CD14-positive monocyte (primary cell): Measurements from ENCODE around the gene ZFHX3. TPM values are rescaled to one million over a fixed set of nuclear protein-coding genes. Genes with fewer than 3 reads are reported as not detected.

ENCODE experiments used
- DNase-seq, 3 donors: peaks; one replicate each; pipeline ENCODE4 v3.0.0-alpha.2; 2011 to 2022
- H2AFZ ChIP-seq: 2 replicates; pipeline ENCODE4 v1.6.0; 2012; ENCODE audit warnings: mild to moderate bottlenecking, low read depth, low read length, inconsistent platforms; ENCODE audit not compliant: insufficient read depth, poor library complexity, severe bottlenecking
- H3K27ac ChIP-seq, 2 donors: 1 replicate in 1 of 2; 2 replicates in 1 of 2; pipeline ENCODE4 v1.5.1; 2012 to 2013; ENCODE audit warnings: low read length in 2 of 2, control low read depth in 1 of 2, inconsistent platforms in 1 of 2, low read depth in 1 of 2, mild to moderate bottlenecking in 1 of 2
- H3K27me3 ChIP-seq, 2 donors: one replicate each; pipeline versions ENCODE4 v1.6.0 to v1.6.1; 2011 to 2013; ENCODE audit warnings: low read length in 2 of 2; ENCODE audit not compliant: control insufficient read depth in 2 of 2, insufficient read depth in 2 of 2
- H3K36me3 ChIP-seq, 2 donors: replicated peaks in 1 of 2; 1 replicate in 1 of 2; 2 replicates in 1 of 2; pipeline versions ENCODE4 v1.5.1 to v1.6.1; 2012 to 2013; ENCODE audit warnings: low read length in 2 of 2, control low read depth in 1 of 2, inconsistent platforms in 1 of 2, mild to moderate bottlenecking in 1 of 2; ENCODE audit not compliant: insufficient read depth in 2 of 2, control insufficient read depth in 1 of 2
- H3K4me1 ChIP-seq, 2 donors: 1 replicate in 1 of 2; 2 replicates in 1 of 2; pipeline versions ENCODE4 v1.5.1 to v1.6.1; 2012 to 2013; ENCODE audit warnings: low read length in 2 of 2, control low read depth in 1 of 2, inconsistent platforms in 1 of 2, mild to moderate bottlenecking in 1 of 2, moderate library complexity in 1 of 2; ENCODE audit not compliant: insufficient read depth in 2 of 2, control insufficient read depth in 1 of 2
- H3K4me2 ChIP-seq: replicated peaks from 2 replicates; pipeline ENCODE3; 2012; ENCODE audit warnings: low read length, moderate library complexity, mild to moderate bottlenecking; ENCODE audit not compliant: poor library complexity, severe bottlenecking; ENCODE audit errors: extremely low read depth
- H3K4me3 ChIP-seq, 3 experiments: fragments of 200-600 bp in 1 of 3; sonication (generic) in 1 of 3; replicated peaks in 1 of 3; 1 replicate in 2 of 3; 2 replicates in 1 of 3; pipeline ENCODE4 v1.5.1; 2011 to 2013; ENCODE audit warnings: low read length in 3 of 3, mild to moderate bottlenecking in 3 of 3, control low read depth in 2 of 3, low read depth in 2 of 3, inconsistent platforms in 1 of 3, moderate library complexity in 1 of 3
- H3K79me2 ChIP-seq: 2 replicates; pipeline ENCODE4 v1.6.0; 2012; ENCODE audit warnings: mild to moderate bottlenecking, control low read depth, inconsistent platforms, low read length, moderate library complexity; ENCODE audit not compliant: insufficient read depth
- H3K9ac ChIP-seq: 2 replicates; pipeline ENCODE4 v1.6.0; 2017; ENCODE audit warnings: low read length, mild to moderate bottlenecking; ENCODE audit not compliant: insufficient read depth, poor library complexity, severe bottlenecking
- H3K9me3 ChIP-seq, 2 donors: replicated peaks in 1 of 2; 1 replicate in 1 of 2; 2 replicates in 1 of 2; pipeline versions ENCODE4 v1.5.1 to v1.6.1; 2012 to 2013; ENCODE audit warnings: low read length in 2 of 2, control low read depth in 1 of 2; ENCODE audit not compliant: control insufficient read depth in 1 of 2, insufficient read depth in 1 of 2
- H4K20me1 ChIP-seq: 2 replicates; pipeline ENCODE4 v1.6.0; 2012; ENCODE audit warnings: mild to moderate bottlenecking, low read length, control low read depth, moderate library complexity; ENCODE audit not compliant: insufficient read depth
- H3K27ac Mint-ChIP-seq, 7 donors: one replicate each; pipeline ENCODE4 v1.8.0; 2020; ENCODE audit warnings: mild to moderate bottlenecking in 7 of 7, mixed read lengths in 7 of 7, moderate library complexity in 6 of 7, inconsistent platforms in 2 of 7
- H3K27me3 Mint-ChIP-seq, 3 donors: one replicate each; pipeline ENCODE4 v1.8.0; 2021 to 2022; ENCODE audit warnings: low read depth in 3 of 3, mild to moderate bottlenecking in 3 of 3, mixed read lengths in 3 of 3, moderate library complexity in 3 of 3, inconsistent platforms in 1 of 3
- H3K36me3 Mint-ChIP-seq, 2 donors: one replicate each; pipeline ENCODE4 v1.8.0; 2020; ENCODE audit warnings: mixed read lengths in 2 of 2, inconsistent platforms in 1 of 2, mild to moderate bottlenecking in 1 of 2
- H3K4me1 Mint-ChIP-seq: one replicate; pipeline ENCODE4 v1.8.0; 2020; ENCODE audit warnings: mild to moderate bottlenecking, mixed read lengths
- H3K4me3 Mint-ChIP-seq, 2 donors: one replicate each; pipeline ENCODE4 v1.8.0; 2020; ENCODE audit warnings: mild to moderate bottlenecking in 2 of 2, mixed read lengths in 2 of 2, moderate library complexity in 1 of 2
- H3K9me3 Mint-ChIP-seq, 7 donors: one replicate each; pipeline ENCODE4 v1.8.0; 2020 to 2022; ENCODE audit warnings: mixed read lengths in 7 of 7, mild to moderate bottlenecking in 6 of 7, moderate library complexity in 6 of 7, inconsistent platforms in 2 of 7
- CTCF ChIP-seq: fragments of 200-600 bp; IDR thresholded peaks from one replicate; pipeline ENCODE4 v1.8.0; 2022; ENCODE audit warnings: antibody characterized with exemption, mild to moderate bottlenecking
- WGBS: methylation state at CpG from one replicate; pipeline ENCODE4 v1.1.5; 2013; ENCODE audit warnings: missing lambda C conversion rate; ENCODE audit not compliant: insufficient coverage; 5-methylcytosine and 5-hydroxymethylcytosine counted together
- intact Hi-C, 2 donors: fragments of 100-400 bp; cut with micrococcal nuclease; formaldehyde crosslinking; loops; one replicate each; pipeline versions ENCODE4 v1.15.0 to v1.15.1; 2023
- polyA plus RNA-seq, 3 donors: library from polyadenylated mRNA; depleted of rRNA in 1 of 3; unstranded in 2 of 3; stranded (reverse) in 1 of 3; fragments of 300-500 nt in 2 of 3; fragments of >200 nt in 1 of 3; fragmentation: Illumina TruSeq in 2 of 3; gene quantifications; 1 replicate in 2 of 3; 2 replicates in 1 of 3; pipeline ENCODE4 v1.2.3, GENCODE V29; 2012 to 2021

Gene ZFHX3
- polyA plus RNA-seq, 3 donors, result 0.42 to 4.2 (median 0.43) TPM

- no peak for TF ChIP-seq CTCF
- Histone ChIP-seq H4K20me1 (peaks cover 93% of the 10 kb centered on the region), H3K4me2 (no peak overlapping the region), H3K36me3 (no peaks in the 10 kb centered on the region), H3K4me3 (no peak overlapping the region), H2AFZ (no peak overlapping the region), H3K27me3 (no peaks in the 10 kb centered on the region), H3K9me3 (no peaks in the 10 kb centered on the region), H3K27ac (no peak overlapping the region), H3K9ac (no peak overlapping the region), H3K4me1 (peaks cover 15 to 16% of the 10 kb centered on the region in 2 donors), H3K79me2 (peaks cover 4% of the 10 kb centered on the region)
- Mint-ChIP-seq H3K36me3 (peaks cover 0 to 4% of the 10 kb centered on the region in 2 donors), H3K27me3 (peaks cover 0 to 2% (median 0%) of the 10 kb centered on the region in 3 donors), H3K9me3 (peaks cover 0 to 2% (median 0%) of the 10 kb centered on the region in 7 donors), H3K4me3 (no peak overlapping the region), H3K4me1 (peaks cover 27% of the 10 kb centered on the region), H3K27ac (peak overlapping the region in 2 of 7 donors; percentile 45 to 78)
- no peak for DNase-seq
- intact Hi-C loops, result no loop called here
- 94% methylated on average over 2 of the region's 7 CpGs for WGBS
Measured at GRCh38 chr16:72985995-72986394, 61.9 kb downstream of the ZFHX3 start.

- Histone ChIP-seq H3K9ac (no peak overlapping the region), H3K27me3 (no peaks in the 10 kb centered on the region), H3K36me3 (no peaks in the 10 kb centered on the region), H2AFZ (no peak overlapping the region), H3K79me2 (peaks cover 4% of the 10 kb centered on the region), H3K4me3 (no peak overlapping the region), H3K27ac (no peak overlapping the region), H3K4me1 (peaks cover 12% of the 10 kb centered on the region in 2 donors), H3K9me3 (no peaks in the 10 kb centered on the region), H3K4me2 (no peak overlapping the region), H4K20me1 (peaks cover 90% of the 10 kb centered on the region)
- peaks cover 0 to 5% (median 0%) of the 10 kb centered on the region in 3 donors for H3K27me3 Mint-ChIP-seq
- WGBS, result 91% methylated on average over 6 of the region's 11 CpGs
- intact Hi-C loops, result no loop called here
- H3K4me3 Mint-ChIP-seq, result no peak overlapping the region
- H3K27ac Mint-ChIP-seq, result no peak overlapping the region
- H3K4me1 Mint-ChIP-seq, result peaks cover 24% of the 10 kb centered on the region
- peaks cover 0 to 4% of the 10 kb centered on the region in 2 donors for H3K36me3 Mint-ChIP-seq
- H3K9me3 Mint-ChIP-seq, result peaks cover 0 to 2% (median 0%) of the 10 kb centered on the region in 7 donors
- no peak for DNase-seq
- TF ChIP-seq CTCF, result no peak
Measured at GRCh38 chr16:72985148-72985941, 62.6 kb downstream of the ZFHX3 start.
